GM19467 (cell line): ENCODE results near the gene WAC.

Experiments used
- ATAC-seq: cut with Tn5 transposase; IDR thresholded peaks from one replicate; pipeline ENCODE4 v1.9.1; 2021; ENCODE audit warnings: mild to moderate bottlenecking, moderate library complexity; ENCODE audit not compliant: unreplicated experiment

Gene WAC

GRCh38 chr10:28661035-28661434 is 128.1 kb downstream of the WAC start:
- no peak for ATAC-seq

DNA sequence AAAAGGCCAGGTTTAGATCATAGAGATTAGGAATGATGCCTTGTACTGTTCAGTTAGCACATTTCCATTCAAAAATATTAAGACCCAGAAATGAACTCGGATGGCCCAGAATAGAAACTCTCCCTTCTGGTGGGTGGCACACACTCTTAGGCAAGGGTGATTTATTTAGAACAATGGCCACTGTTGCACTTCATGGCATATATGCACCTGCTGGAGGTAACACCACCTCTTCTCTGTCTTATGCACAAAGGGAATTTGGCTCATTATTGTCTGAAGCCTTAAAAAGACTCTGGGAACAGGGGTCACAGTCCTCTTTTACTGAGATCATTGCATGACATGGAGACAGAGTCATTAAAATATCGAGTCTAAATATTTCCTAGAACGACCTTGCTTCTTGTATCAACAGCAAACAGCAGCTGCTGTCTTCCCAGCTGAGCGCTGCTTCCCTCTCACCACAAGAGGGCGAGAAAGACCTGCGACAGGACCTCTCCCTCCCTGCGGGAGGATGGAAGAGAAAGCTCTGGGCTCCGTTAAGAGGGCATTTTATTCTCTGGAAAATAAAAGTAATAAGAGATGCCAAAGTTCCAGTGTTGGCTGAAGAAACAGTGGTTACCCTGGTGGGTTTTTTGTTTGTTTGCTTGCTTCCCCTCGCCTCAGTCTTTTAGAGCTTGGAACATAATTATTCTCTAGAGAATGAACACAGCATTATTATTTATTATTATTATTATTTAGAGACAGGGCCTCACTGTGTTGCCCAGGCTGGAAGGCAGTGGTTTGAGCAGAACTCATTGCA is 130.9 kb downstream of the WAC start:
- peak; percentile 95 for ATAC-seq

DNA sequence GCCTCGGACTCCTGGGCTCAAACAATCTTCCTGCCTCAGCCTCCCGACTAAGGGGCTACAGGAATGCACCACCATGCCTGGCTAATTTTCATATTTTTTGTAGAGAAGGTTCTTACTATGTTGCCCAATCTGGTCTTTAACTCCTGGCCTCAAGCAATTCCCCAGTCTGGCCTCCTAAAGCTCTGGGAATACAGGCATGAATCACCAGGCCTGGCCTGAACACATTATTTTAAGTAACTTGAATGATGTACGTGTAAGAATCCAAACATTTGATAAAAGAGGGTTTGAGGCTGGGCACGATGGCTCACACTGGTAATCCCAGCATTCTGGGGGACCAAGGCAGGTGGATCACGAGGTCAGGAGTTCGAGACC is 131.4 kb downstream of the WAC start:
- ATAC-seq = no peak

- ATAC-seq = no peak
These were observed 134.0 kb downstream of the WAC start for GRCh38 chr10:28666751-28667467.

DNA sequence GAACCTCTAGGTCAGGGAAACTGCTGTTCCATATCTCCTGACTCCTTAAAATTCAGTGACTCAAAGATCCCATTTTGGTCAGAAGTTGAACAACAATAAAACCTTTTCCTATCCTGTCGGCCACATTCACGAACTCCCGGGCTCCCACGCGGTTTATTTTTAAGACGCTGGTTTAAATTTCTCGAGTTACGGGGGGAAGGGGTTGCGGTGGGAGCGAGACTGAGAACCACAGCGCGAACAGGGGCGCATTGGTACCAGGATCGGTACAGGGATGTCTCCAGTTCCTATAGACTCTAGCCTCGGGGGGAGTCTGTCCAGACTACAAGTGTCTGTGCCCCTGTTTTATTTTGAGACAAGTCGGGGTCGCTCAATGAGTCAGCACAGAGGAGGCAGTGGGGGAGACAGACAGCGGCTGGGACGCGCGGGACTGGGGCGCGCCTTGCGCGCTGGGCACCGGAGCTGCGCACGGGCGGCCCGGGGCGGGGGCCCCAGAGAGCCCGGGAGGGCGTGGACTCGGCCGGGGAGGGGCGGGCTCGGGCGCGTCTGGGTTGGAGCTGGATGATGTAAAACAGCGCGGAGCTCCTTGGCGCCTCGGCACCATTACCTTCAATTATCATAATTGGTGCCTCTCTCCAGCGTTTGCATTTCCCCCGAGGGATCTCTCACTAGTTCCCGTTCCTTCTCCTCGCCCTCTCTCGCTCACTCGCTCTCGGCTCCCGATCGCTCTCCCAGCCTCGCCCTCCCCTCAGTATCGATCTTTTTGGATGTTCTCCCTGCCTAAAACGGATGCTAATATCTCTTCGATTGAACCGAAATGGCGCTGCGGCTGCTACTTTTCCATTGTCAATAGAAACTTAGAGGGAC is 135.7 kb downstream of the WAC start:
- no peak for ATAC-seq

- no peak for ATAC-seq
These were observed 136.6 kb downstream of the WAC start for GRCh38 chr10:28669227-28670173.
